Measurements from ENCODE around the gene HEATR3. TPM values are rescaled to one million over a fixed set of nuclear protein-coding genes. Genes with fewer than 3 reads are reported as not detected.

HEATR3 gene, protein sequence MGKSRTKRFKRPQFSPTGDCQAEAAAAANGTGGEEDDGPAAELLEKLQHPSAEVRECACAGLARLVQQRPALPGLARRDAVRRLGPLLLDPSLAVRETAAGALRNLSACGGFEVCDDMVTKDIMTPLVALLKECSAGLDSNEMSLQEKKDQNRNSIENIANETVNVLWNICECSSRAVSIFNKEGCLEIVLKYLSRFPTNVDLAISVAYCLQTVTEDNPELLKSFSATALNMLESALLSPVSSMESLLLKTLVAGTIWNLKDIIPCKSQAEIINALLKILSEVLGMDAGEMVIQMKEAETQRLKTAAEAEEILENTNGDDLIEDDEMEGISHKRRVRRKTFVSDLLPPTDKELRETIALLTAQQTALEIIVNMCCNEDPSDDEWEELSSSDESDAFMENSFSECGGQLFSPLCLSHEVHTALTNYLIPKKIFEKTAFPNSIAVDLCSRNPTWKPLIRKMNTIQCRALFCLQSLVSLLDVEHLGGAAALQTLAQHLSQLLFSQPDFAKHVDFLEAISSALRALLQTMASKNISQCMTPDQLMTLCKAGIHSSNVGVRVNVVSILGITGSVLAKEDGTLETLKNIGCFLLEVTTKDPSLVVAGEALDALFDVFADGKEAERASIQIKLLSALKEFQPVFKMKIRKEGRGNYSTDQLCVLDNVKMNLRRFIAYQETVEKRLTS
- 10 to 100 TPM; 17.3 to 26.2 (median 20.5) TPM for polyA plus RNA-seq (ENCODE audit: insufficient read depth in 1 of 5, insufficient read length in 5 of 5, low replicate concordance in 1 of 5)
- long read RNA-seq, donor 1, partial matches to known transcripts: 8 of 8 reads
- long read RNA-seq, donor 1, other reads (novel, unspliced or antisense): 0 of 8 reads
- long read RNA-seq, donor 2: 0 reads
- long read RNA-seq, donor 3, partial matches to known transcripts: 16 of 18 reads
- long read RNA-seq, donor 3, other reads (novel, unspliced or antisense): 0 of 18 reads
- long read RNA-seq, donor 4, partial matches to known transcripts: 7 of 7 reads
- long read RNA-seq, donor 4, other reads (novel, unspliced or antisense): 0 of 7 reads
- long read RNA-seq, donor 5, partial matches to known transcripts: 0 of 1 reads
- long read RNA-seq, donor 5, other reads (novel, unspliced or antisense): 0 of 1 reads
- long read RNA-seq, donor 6, partial matches to known transcripts: 5 of 6 reads
- long read RNA-seq, donor 6, other reads (novel, unspliced or antisense): 0 of 6 reads
- long read RNA-seq, donor 7, partial matches to known transcripts: 0 of 1 reads
- long read RNA-seq, donor 7, other reads (novel, unspliced or antisense): 0 of 1 reads
- long read RNA-seq, donor 8, partial matches to known transcripts: 0 of 1 reads
- long read RNA-seq, donor 8, other reads (novel, unspliced or antisense): 0 of 1 reads

DNA sequence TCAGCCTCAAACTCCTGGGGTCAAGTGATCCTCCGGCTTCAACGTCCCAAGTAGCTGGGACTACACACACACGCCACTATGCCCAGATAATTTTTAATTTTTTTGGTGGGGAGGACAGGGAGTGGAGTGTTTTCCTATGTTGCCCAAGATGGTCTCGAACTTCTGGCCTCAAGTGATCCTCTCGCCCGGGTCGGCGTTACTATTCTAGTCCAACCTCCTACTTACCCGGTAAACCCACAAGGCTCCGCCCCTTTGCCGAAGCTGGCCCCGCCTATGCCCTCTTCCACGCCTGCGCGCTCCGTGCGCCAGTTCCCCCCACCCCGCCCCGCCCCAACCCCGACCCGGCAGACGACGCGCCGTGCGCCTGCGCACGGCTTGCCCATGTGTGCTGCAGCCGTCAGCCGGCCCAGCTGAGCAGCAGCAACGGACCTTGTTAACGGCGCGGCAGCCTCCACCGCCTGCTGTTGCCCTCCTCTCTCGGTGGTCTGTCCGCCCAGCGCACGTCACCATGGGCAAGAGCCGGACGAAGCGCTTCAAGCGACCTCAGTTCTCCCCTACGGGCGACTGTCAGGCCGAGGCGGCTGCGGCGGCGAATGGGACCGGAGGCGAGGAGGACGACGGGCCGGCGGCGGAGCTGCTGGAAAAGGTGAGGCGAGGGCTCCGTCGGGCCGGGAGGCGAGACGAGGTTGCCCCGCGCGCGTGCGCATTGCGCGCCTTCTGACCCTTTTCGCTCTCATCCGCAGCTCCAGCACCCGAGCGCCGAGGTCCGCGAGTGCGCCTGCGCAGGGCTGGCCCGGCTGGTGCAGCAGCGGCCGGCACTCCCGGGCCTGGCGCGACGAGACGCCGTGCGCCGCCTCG is at the start of gene HEATR3:
HEATR3 (plus strand) TSS at position 347 of the 858 bp plus-strand sequence; CDS start at position 509, 162 bp downstream.
- DNase-seq: peak; percentile 91 to 92

DNA sequence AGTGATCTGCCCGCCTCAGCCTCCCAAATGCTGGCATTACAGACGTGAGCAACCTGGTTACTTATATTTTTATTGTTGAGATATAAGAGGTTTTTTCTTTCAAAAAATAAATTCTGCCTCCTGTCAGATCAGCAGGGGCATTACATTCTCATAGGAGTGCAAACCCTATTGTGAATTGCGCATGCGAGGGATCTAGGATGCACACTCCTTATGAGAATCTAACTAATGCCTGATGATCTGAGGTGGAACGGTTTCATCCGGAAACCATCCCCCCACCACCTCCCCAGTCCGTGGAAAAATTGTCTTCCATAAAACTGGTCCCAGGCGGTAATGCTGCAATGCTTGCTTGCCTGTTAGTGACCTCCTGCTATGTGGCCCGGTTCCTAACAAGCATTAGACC is 48.2 kb upstream of the HEATR3 start:
- no peak for DNase-seq

DNA sequence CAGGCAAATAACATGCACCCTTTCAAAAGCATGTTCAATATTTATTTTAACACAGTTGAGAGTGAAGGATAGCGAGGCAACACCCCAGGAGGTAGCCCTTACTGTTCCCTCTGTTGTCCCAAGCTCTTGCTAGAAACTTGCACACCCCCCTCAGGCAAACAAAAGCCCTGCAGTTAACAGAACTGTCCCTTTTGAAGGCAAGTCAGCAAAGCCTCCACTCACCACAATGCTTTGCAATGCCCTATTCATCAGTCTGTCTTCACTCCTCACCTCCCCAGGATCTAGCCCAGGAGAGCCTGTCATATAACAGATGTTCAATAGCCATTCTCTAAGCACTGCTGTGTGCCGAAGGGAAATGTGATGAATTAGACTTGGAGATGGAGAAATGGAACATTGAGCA is 44.2 kb upstream of the HEATR3 start:
- DNase-seq: no peak

DNA sequence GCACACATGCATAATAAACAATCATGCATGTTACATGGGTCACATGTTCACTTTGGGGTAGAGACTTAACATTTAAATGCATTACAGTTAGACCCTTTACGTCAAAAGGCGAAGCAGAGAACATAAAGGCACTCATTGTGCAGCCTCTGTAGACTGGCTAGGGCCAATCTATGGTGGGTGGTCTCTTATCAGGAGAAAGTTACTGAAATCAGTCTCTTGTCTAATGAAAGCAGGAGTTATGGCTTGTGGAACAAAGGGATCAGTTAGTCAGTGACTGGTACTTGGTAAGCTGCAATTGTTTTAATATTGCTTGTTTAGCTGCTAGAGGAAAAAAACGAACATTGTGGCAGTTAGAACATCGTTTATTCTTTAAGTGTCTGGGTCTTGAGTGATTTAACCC is 42.1 kb upstream of the HEATR3 start:
- no peak for DNase-seq

DNA sequence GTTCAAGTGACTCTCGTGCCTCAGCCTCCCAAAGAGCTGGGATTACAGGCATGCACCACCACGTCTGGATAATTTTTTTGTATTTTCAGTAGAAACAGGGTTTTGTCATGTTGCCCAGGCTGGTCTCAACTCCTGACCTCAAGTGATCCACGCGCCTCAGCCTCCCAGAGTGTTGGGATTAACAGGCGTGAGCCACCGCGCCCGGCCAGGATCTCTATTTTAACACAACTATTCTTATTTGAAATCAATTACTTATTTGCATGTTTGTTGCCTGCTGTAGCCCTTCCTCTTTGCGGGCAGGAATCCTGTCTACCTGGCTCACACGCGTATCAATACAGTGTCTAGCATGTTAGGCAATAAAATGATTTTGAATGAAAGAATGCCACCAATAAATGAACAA is 41.6 kb upstream of the HEATR3 start:
- no peak for DNase-seq

DNA sequence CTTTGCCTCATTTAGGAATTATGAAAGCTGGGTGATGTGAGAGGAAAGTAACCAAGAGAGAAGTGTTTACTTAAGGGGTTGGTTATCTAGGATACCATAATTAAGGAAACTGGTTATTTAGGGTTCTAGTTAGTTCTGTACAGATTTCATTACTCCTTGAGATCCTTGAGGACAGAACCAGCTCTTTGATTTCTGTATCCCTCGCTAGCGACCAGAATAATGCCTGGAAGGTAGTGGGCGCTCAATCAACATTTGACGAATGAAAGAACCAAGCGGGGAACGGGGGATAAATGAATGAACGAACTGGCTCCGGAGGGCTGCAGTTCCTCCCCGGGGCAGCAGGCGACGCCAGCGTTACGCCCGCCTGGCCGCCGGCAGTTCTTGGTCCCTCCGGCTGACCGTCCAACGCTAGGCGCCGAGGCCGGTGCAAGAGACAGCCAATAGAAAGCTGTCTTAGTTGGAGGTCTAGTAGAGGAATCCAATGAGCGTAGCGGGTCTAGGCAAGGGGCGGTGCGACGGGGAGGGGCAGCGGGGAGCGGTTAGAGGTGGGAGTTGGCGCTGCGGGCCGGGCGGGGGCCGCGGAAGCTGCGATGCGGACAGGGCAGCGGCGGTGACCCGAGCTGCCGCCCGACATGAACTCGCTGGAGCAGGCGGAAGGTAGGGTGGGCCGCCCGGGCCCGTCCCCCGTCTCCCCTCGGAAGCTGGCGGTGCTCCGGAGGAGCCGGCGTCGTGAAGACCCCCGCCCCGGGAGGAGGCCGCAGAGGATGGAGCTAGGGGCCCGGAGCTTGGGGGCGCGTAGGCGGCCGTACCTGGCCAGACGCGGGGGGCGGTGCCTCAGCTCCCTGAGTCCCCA is 40.9 kb upstream of the HEATR3 start, which contains the start of gene CNEP1R1:
CNEP1R1 (plus strand) TSS at position 542 of the 853 bp plus-strand sequence; CDS start at position 633, 91 bp downstream.
- peak; percentile 99 for DNase-seq

DNA sequence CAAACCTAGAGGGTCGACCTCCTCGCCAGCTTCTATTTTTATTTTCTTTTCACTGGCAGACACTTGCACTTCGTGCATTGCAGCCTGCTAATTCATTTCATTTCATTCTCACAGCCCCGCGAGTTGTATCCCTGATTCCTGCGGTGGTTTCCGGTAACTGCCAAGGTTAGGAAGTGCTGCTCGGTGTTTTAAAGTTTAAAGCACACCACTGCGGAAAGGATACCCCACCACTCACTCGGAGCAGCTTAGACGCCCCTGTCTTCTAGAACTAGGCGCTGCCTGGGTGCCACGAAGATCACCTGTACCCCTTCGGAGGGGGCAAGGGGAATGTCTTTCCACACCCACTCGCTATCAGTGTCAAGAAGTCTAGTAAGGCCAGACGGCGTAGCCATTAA is 40.2 kb upstream of the HEATR3 start:
- no peak for DNase-seq

DNA sequence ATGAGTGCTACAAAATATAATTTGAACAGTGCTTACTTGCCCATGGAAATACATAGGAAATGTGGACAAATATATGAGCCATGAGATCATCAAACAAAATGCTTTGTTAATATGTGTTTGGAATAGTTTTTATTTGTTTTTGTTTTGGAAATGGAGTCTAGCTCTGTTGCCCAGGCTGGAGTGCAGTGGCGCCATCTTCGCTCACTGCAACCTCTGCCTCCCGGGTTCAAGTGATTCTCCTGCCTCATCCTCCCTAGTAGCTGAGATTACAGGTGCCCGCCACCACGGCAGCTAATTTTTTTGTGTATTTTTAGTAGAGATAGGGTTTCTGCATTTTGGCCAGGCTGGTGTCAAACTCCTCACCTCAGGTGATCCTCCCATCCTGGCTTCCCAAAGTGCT is 37.9 kb upstream of the HEATR3 start:
- no peak for DNase-seq

DNA sequence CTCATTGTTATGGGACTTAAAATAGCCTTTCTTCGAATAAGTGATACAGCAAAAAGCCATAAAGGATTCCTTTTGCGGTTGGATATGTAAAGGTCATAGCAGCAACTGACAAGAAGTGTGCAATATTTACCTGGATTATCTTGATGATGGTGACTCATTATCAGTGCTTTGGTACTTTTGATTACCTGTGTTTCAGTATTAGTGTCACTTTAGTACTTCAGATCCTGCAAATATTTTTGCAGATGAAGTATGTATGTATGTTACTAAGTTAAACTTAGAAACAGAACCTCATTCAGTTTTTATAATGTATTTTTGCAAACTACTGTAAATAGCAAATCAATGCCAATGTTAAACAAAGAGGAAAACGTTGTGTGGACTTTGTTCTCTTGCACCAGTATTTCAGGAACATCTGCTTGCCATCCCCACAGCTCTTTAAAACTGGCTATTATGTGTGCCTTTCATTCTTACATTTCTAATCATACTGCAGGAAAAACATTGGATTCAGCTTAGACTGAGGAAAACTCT is 30.2 kb upstream of the HEATR3 start:
- DNase-seq: no peak

DNA sequence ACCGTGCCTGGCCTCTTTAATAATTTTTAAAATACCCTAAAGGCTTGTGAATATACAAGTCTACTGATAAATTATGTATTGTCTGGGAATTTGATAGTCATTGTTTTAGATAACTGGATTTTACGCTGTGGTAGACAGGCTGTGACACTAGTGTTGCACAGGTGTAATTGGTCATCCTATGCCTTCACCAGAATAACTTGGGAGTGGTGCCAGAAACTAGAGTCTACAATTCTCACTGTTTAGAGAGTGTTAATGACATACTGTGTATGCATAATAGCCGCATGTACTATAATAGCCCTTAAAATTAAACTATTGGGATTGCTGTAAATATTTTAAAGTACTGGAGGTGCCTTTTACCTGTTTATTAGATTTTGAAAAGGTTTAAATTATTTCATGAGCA is 29.3 kb upstream of the HEATR3 start:
- no peak for DNase-seq

DNA sequence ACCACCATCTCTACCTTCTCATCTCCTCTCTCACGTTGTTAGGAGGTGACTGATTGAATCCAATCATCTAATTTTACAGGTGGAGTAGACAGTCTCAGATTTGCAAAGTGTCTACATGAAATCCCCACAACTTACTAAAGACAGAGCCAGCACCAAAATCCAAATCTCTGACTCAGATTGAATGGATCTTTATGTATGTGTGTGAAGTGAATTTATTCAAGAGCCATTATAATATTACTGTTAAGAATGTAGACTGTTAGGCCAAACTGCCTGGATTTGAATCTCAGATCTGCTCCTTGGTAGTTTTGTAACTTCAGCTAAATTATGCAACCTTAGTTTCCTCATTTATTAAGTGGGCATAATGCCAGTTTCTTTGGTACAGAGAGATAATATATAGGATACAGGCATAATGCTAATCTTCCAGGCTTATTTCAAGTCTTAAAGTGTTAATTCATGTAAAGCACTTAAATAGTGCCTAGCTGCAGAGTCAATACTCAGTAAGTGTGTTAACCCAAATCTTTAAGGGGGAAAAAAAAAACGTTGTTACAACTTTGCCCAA is 28.0 kb upstream of the HEATR3 start:
- no peak for DNase-seq

DNA sequence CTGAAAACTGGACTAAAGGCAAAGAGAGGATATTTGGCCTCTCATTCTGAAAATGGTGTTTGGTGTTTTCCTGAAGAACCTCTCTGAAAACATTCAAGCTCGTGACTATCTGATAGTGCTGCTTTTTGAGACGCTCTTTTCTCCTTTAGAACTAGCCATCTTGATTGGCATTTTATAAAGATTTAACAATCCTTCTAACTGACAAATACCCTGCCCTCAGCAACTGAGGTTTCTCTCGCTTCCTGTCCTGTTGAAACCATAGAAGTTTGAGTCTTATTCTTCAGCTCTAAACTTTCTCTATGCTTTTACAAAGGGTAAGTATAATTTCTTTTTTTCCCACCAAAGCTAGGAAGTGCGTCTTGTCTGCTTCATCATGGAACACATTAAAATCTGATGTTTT is 27.5 kb upstream of the HEATR3 start:
- DNase-seq: no peak

DNA sequence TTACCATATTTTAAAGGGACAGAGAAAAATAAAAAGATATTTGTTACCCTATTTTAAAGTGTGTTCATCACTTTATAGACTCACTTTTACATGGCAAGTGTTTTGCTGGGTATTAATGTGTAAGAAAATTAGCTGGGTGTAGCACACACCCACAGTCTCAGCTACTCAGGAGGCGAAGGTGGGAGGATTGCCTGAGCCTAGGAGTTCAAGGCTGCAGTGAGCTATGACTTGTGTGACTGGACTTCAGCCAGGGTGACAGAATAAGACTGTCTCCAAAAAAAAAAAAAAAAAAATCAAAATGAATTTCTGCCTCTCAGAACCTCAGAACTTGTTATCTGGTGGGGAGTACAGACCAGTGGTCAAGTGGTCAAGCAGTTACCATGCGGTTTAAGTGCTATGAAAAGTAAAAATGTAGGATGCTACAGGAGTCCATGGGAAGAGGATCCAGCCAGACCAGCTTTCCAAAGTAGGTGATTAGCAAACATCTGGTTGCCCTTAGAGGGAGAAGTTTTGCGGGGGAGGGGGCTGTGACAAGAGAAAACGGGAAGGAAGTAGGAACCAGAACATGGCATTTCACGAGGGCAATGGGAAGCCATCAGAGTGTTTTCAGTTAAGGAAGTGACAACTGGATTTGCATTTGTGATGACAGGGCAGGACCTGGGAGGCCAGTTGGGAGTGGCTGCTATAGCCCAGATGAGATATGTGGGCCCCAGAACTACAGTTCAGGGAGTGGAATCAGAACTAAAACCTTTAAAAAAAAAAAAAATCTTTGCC is 26.8 kb upstream of the HEATR3 start:
- no peak for DNase-seq

DNA sequence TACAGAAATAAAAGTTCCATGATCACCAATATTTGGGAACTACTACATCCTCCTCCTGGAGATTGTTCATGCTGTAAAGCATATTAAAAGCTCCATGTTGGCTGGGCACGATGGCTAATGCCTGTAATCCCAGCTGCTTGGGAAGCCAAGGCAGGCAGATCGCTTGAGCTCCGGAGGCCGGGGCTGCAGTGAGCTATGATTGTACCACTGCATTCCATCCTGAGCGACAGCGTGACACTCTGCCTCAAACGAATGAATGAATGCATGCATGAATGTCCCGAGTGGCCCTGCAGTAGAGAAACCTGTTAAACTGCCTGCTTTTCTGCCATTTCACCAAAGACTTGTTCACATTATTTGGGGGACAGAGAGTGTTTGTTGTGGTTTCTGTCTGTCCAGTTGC is 25.8 kb upstream of the HEATR3 start:
- no peak for DNase-seq

DNA sequence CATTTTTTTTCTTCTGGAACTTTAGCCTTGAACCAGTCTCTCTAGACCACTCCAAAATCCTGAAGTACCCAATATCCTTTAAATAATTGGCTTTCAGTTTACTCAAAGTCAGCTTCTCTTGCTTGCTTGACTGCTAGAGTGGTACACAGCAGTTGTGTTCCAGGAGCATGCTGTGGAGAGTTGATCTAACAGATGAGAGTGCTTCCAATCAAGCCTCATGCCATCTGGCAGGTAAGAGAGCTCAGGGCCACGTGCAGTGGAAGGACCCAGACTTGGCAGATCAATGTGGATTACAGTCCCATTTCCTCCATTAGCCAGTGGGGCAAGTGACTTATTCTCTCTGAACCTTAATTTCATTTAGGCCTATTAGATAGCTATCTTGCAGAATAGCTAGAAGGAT is 25.1 kb upstream of the HEATR3 start:
- DNase-seq: no peak

DNA sequence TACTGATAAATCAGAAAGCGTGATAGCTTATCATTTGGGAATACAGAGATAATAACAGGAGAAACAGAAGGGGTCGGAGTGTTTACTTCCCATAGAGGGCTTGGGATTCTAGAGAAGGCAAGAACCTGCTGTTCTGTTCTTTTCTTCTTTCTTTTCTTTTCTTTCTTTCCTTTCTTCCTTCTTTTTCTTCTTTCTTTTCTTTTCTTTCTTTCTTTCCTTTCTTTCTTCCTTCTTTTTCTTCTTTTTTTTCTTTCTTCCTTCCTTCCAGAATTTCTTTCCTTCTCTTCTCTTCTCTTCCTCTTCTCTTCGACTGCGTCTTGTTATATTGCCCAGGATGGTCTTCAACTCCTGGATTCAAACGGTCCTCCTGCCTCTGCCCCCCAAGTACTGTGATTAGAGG is 22.4 kb upstream of the HEATR3 start:
- DNase-seq: no peak

DNA sequence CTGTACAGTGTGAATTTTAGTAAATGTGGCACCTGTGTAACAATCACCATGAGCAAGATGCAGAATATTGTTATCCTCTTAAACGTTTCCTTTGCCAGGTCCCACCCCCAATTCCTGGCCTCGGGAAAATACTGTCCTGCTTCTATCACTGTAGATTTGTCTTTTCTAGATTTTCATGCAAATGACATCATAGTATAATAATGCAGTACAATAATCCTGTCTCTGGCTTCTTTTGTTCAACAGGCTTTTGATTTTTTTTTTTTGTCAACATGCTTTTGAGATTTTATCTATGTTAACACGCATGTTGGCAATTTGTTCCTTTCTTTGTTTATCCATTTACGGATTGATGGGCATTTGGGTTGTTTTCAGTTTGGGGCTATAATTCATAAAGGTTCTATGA is 20.4 kb upstream of the HEATR3 start:
- no peak for DNase-seq

DNA sequence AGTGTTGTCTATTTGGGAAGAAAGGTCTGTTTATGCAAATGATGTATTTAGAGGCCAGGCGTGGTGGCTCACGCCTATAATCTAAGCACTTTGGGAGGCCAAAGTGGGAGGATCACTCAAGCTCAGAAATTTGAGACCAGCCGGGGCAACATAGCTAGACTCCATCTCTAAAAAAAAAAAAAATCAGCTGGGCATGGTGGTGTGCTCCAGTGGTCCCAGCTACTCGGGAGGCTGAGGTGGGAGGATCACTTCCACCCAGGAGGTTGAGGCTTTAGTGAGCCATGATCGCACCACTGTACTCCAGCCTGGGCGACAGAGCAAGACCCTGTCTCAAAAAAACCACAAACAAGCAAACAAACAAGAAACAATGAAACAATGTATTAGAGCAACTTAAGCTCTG is 18.9 kb upstream of the HEATR3 start:
- no peak for DNase-seq

Measured in right lung (tissue), 10 donors.